Stimulated activated CD4-positive, alpha-beta T cell treated with anti-CD3 and anti-CD28 coated beads, Interleukin-12 subunit alpha, Interleukin-12 subunit beta, amount 100 ng/mL, for 24 hours (primary cell): Measurements from ENCODE around the gene IL1RN.

Experiments
- DNase-seq, 2 experiments: peaks; one replicate each; pipeline ENCODE4 v3.0.0-alpha.2; 2020; ENCODE audit warnings: low read depth in 2 of 2

The IL1RN gene

DNA sequence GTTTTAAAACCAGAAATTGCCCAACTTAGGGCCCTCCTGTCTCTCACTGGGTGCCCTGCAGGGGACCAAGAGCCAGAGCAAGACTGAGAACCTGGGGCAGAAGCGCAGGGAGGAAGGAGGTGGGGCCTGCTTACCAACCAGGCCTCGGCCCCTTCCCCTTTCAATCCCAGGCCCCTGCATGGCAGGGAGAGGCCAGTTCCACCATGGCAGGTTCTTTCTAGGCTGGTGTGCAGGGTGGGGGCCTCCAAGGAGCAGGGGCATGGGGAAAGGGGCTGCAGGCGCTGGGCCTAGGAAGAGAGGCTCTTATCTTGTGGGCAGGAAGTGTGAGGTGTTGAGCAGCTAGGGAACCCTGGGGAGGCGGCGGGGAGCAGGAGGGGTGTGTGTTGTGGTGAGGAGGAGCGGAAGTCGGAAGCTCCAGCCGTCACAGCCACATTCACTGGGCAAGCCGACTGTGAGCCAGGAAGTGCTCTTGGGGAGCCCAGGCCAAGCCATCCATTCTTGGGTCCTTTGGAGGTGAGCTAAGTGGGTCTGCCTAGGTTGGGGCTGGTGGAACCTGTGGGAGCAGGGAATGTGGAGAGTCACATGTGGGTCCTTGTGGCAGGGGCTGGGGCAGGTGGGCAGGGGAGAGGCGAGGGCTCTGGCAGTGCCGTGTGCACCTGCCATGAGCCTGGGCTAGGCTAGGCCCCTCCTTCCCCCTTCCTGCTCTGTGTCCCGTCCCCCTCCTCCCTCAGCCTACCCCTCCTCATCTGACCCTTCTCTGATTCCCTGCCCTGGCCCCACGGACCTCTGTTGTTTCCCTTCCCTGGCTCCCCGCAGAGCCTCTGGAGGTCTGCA is 46.4 kb downstream of the IL1RN start, which contains the start of gene PSD4:
PSD4 (plus strand) TSS at position 430 of the 834 bp plus-strand sequence. CDS start 8,486 bp downstream, outside the sequence.
- DNase-seq, result peak; percentile 75 to 85

DNA sequence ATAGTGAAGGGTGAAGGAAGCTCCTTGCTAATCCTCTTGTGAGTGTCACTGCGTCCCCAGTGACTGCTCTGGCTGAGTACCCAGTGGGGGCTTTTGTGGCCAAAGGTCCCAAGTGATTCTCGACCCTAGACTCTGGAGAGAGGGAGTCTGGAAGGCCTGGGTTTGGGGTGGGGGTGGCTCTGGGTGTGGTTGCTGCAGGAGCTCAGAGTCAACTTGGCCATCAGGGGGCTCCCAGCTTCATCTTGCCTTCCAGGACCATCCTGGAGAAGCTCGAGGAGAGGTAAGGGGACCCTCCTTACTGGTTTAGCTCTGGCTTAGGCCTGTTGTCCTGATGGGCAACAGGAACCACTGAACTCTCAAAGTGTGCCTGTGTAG is 47.0 kb downstream of the IL1RN start:
- no peak for DNase-seq

DNA sequence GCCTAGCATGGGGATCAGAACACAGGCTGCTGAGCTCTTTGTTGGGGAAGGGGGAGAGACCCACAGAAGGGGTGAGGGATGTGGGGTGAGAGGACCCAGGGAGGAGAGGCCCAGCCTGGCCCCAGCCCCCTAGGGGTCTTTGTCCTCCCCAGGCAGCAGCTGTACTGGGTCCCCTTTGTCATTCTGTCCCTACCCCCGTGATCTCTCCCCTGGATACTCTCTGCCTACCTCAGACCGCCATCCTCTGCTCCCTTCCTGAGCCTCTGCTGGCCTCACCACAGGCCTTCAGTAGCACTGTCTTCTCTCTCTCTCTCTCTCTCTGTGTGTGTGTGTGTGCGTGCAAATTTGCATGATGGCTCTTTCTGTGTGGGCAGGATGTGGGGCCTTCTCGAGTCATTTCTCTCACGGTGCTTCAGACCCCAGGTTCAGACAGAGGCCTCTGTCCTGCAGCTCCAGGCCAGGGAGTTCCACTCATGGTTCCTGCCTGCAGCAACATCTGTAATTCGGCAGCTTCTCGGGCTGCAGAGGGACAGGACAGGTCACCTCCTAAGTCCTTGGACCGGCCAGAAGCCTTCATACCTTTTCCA is 47.7 kb downstream of the IL1RN start:
- DNase-seq, result peak in 1 of 2 experiments; percentile 60

DNA sequence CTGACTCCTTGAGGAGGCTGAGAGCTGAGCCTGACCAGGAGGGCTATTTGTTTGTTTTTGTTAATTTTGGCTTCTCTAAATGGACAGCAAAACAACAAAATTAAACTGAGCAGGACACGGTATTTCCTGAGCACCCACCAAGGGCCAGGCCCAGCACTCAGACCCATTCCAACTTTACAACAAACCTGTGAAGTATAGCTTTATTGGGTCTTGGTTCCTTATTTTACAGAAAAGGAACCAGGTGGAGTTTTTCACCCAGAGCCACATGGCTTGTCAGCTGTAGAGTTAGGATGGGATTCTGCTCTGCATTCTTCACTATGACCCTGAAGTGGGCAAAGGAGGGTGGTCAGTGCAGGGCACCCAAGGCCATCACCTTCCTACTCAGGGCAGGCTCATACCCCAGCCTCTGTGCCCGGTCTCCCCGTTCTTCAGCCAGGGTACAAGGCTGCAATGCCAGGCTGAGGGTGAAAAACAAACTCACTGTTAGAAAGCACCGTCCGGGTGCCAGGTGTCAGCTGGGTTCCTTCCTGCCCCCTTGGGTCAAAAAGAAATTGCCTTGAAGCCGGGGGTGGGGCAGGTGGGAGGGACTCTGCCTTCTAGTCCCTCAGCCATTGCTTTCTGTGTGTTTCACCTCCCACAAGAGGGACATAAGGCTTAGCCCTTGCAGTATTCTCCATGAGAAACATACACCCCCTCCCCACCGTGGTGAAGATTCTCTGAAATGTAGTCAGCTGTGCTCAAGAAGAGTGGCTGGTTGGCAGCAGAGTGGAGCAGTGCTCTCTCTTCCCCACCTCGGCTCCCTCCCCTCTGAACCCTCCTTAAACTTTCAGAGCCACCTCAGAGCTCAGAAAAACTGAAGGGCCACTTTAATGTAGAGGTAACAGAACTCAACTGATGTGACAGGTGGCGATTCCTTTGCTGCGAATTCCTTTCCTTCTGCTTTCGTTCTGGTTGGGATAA is 48.6 kb downstream of the IL1RN start:
- DNase-seq, result no peak

DNA sequence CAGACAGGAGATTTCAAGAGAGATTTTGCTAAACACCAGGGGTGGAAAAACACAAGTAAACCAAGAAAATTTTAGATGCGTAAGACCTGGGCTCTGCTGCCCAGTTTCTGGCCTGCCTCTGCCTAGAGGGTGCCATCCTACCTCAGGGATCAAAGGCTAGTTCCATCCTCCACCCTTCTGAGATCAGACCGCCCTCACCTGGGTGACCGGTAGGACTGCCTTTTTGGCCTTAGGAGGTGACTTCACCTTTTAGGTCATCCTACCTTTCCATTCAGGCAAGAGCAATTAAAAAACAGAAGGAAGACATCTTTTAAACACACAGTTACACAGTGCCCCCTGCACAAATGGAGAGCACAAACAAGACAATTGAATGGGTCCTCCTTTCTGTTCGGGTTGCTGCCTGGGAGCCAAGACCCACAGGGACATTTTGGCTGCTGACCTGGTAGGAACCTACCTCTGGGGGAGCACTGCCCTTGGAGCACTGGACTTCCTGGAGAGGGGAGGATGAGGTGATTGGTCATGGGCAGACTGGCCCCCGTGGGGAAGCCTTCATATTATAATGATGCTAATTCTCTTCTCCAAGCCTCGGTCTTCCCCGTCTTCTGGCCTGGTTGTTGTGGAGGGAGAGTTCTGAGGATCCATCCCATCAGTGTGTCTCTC is 49.4 kb downstream of the IL1RN start:
- DNase-seq, result no peak

DNA sequence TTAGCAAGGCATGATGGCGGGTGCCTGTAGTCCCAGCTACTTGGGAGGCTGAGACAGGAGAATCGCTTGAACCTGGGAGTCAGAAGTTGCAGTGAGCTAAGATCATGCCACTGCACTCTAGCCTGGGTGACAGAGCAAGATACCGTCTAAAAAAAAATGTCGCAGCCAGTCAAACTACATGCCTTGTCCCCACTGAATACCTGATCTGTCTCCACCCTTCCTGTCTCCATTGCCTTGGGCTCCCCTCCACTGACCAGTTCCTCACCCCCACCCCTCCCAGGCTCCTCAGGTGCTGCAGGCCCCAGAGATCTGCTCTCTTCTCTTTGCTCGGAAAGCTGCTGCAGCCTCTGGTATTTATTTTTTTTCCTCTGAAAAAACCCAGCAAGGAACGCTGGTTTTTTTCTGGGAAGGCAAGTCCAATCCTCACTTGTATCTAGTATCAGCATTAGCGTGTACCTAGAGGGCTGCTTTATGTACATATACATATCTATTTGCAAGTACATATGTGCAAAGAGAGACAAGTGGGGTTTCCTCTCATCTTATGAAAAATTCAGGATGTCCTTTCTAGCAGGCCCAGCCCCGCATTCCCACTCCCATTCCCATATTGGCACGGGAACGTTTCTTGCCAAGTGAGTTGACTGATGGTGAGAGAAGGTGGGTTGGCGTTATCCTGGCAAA is 50.8 kb downstream of the IL1RN start:
- DNase-seq, result no peak

DNA sequence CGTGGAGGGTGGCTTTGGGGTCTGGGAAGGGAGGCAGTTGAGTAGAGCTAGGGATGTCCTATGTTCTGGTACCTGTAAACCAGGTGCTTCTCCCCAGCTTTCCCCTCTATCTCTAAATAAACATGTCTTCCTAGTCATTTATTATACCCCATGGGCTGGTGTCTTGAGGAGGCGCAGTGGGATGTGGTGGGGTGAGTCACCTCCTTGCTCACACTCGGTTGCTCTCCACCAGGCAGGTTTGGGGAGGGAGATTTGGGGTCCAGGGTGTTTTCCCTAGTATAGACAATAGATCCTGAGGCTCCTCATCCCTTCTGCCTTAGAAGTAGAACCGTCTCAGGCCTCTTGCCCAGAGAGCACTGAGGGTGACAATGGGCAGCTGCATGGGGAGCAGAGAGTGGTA is 51.5 kb downstream of the IL1RN start:
- peak in 1 of 2 experiments; percentile 50 for DNase-seq

DNA sequence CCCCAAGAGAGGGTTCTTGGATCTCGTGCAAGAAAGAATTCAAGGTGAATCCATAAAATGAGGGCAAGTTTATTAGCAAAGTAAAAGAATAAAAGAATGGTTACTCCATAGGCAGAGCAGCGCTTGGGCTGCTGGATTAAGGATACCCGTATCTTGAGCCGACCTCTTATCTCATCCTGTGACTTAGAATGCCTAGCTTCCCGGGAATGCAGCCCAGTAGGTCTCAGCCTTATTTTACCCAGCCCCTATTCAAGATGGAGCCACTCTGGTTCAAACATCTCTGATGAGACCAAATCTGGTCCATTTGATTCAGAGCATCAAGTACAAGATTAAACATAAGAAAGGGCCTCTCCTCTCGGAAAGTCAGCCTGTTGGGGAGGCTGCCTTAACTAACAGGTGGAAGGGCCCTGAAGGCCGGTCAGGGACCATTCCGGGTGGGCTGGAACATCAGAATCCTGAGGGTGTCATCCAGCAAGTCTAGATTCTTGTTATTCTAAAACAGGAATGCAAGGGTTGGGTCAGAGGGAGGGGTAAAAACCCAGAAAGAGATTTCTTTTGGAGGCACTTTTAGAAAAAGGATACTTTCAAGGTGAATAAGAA is 52.1 kb downstream of the IL1RN start:
- DNase-seq, result no peak

DNA sequence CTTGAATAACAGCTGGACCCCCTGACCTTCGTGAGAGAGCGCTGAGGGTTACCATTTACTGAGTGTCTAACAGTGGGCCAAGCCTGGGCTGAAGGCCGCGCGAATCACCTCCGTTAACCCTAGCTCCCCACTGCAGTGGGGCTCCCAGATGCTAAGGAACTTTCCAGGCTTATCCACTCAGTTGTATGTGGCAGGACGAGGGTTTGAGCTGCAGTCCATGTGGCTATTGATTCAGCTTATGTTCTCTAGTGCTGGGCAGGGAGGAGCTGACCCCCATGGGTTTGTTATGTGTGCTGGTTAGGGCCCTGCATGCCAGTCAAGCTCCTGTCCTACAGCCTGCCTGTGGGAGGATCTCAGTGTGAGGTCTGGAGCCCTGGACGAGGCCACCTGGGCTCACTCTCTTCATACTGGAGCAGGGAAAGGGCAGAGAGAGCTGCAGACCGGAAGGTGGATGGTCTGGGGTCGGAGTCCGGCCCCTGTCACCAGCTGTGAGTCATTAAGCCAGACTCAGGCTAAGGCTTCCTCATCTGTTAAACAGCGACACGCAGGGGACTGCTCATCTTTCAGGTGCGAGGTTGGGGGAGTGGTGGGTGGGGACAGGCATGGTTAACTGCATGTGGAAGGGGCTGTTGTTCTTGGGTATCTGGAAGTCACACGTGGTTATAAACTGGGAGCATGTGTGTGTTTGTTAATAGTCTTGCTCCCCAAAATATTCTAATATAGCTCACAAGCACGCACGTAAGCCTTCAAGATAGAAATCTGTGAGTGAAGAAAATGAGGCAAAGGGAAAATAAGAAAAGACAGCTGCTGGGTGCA is 52.9 kb downstream of the IL1RN start:
- DNase-seq, result no peak

DNA sequence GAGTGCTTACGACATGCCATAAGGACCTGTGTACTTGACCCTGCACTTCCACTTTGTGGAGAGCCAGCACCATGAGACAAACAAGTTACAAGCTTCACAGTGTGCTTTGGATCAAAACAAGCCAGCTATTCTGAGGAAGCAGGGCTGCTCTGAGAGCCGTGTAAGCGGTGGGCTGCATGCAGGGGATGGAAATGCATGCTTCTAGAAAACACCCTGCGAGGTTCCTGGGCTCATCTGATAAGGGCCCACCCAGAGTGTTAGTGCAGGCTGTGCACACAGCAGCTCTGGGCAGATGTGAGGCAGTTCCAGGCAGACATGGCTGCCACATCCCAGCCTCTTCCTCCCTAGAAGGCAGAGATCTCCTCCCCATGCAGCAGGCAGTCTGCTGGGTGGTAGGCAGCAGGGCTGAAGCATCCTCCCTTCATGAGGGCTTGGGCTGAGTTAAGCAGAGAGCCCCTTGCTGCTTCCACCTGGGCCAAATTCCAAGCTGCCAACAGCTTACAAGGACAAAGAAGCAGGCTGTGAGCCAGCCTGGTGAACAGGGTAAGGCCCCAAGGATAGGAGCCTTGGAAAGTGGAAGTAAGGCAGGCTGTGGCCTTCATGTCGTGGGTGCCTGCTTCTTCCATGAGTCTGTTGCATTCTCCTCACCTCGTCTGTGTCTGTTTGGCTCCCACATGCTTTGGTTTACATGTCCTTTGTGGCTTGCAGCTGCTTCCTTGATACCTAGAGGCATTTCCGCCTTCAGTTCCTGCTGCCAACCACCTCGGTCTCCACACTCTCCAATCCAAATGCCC is 54.1 kb downstream of the IL1RN start:
- no peak for DNase-seq

DNA sequence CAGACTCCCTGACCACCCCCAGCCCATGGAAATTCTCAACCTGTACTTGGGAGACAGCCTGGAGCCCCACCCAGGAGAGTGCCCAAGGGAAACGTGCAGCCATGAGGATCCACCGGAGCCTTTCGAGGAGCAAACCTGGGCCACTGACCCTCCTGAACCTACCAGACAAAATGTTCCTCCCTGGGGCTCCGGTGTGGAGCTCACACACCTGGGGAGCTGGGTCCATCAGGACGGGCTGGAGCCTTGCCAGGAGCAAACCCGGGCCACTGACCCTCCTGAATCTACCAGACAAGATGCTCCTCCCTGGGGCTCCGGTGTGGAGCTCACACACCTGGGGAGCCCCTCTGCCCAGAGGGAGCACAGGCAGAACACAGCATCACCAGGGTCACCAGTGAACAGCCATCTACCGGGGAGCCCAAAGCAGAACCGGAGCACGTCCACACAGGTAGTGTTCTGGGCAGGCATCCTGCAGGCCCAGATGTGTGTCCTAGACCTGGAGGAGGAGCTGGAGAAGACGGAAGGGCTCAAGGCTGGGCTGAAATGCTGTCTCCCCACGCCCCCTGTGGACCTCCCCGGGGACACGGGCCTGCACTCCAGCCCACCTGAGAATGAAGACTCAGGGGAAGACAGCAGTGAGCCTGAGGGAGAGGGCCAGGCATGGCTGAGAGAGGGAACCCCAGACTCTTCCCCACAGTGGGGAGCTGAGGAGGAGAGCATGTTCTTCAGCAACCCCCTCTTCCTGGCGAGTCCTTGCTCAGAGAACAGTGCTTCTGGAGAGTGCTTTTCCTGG is 55.3 kb downstream of the IL1RN start:
- DNase-seq, result no peak

DNA sequence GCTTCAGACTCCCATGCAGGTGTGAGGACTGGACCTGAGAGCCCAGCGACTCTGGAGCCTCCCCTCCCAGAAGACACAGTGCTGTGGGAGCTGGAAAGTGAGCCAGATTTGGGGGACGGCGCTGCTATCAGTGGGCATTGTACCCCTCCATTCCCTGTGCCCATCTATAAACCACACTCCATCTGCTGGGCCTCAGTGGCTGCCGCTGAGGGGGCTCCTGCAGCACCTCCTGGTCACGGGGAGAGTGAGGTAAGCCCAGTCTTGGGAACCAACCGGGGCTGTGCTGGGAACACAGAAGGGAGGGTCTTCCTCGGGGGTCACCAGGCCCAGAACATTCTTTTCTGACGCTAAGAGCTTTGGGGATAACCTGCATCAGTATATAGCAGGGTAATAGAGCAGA is 55.9 kb downstream of the IL1RN start:
- DNase-seq, result no peak
